GM18505 (cell line): ENCODE data around the gene NFAM1.

ENCODE experiments used
- ATAC-seq: cut with Tn5 transposase; IDR thresholded peaks from one replicate; pipeline ENCODE4 v1.9.1; 2021; ENCODE audit not compliant: unreplicated experiment
- POLR2A ChIP-seq: IDR thresholded peaks from 4 replicates; pipeline ENCODE4 v1.6.1; 2011; ENCODE audit warnings: borderline replicate concordance; ENCODE audit not compliant: insufficient read depth, insufficient read length; ENCODE audit errors: extremely low read depth

Gene NFAM1

GRCh38 chr22:42364604-42365110 is 67.5 kb downstream of the NFAM1 start:
- no peak for ATAC-seq
- TF ChIP-seq POLR2A, result no peak

- no peak for ATAC-seq
- no peak for TF ChIP-seq POLR2A
Measured at GRCh38 chr22:42363892-42364291, 68.3 kb downstream of the NFAM1 start.

GRCh38 chr22:42361523-42361922 is 70.7 kb downstream of the NFAM1 start:
- TF ChIP-seq POLR2A, result no peak
- no peak for ATAC-seq

GRCh38 chr22:42360348-42360747 is 71.9 kb downstream of the NFAM1 start:
- no peak for TF ChIP-seq POLR2A
- no peak for ATAC-seq

GRCh38 chr22:42358643-42359558 is 73.3 kb downstream of the NFAM1 start:
- TF ChIP-seq POLR2A, result no peak
- no peak for ATAC-seq

GRCh38 chr22:42357634-42358296 is 74.4 kb downstream of the NFAM1 start:
- no peak for ATAC-seq

GRCh38 chr22:42357221-42357620 is 75.0 kb downstream of the NFAM1 start:
- no peak for TF ChIP-seq POLR2A
- ATAC-seq, result no peak

More at GRCh38 chr22:42357634-42358296, 74.4 kb downstream of the NFAM1 start:
- no peak for TF ChIP-seq POLR2A

- TF ChIP-seq POLR2A, result no peak
- ATAC-seq, result no peak
Measured at GRCh38 chr22:42356533-42356932, 75.7 kb downstream of the NFAM1 start.

- ATAC-seq, result no peak
- no peak for TF ChIP-seq POLR2A
Measured at GRCh38 chr22:42353883-42354727, 78.1 kb downstream of the NFAM1 start.

GRCh38 chr22:42350373-42350772 is 81.8 kb downstream of the NFAM1 start:
- TF ChIP-seq POLR2A, result no peak
- ATAC-seq, result no peak

GRCh38 chr22:42347281-42347824 is 84.8 kb downstream of the NFAM1 start:
- ATAC-seq, result no peak
- no peak for TF ChIP-seq POLR2A

GRCh38 chr22:42346722-42347121 is 85.5 kb downstream of the NFAM1 start:
- TF ChIP-seq POLR2A, result no peak
- ATAC-seq, result no peak

- no peak for ATAC-seq
- TF ChIP-seq POLR2A, result no peak
Measured at GRCh38 chr22:42345458-42345857, 86.7 kb downstream of the NFAM1 start.
